SK-MEL-5 (cell line): Measurements from ENCODE around the gene SLC46A1. TPM values are rescaled to one million over a fixed set of nuclear protein-coding genes. Genes with fewer than 3 reads are reported as not detected.
A peak's percentile ranks its signal among the peaks of the same experiment; 100 is the strongest.

Source experiments
- DNase-seq: peaks from one replicate; pipeline ENCODE4 v3.0.0-alpha.2; 2016; ENCODE audit warnings: low read depth, low spot score
- in situ Hi-C: cut with HindIII; loops from 2 replicates; pipeline ENCODE4 v1.10.0; 2016; ENCODE audit warnings: low sequenced_read_pairs, high pct_unique_total_duplicates, low pct_unique_long_range_greater_than_20kb
- total RNA-seq: library from RNA; depleted of rRNA; stranded (reverse); fragments of >200 nt; shearing (Covaris generic); gene quantifications from 2 replicates; pipeline ENCODE4 v1.2.3, GENCODE V29; 2014

The SLC46A1 gene
- total RNA-seq, 1 experiment from 2014 or later, result 18.0 TPM

DNA sequence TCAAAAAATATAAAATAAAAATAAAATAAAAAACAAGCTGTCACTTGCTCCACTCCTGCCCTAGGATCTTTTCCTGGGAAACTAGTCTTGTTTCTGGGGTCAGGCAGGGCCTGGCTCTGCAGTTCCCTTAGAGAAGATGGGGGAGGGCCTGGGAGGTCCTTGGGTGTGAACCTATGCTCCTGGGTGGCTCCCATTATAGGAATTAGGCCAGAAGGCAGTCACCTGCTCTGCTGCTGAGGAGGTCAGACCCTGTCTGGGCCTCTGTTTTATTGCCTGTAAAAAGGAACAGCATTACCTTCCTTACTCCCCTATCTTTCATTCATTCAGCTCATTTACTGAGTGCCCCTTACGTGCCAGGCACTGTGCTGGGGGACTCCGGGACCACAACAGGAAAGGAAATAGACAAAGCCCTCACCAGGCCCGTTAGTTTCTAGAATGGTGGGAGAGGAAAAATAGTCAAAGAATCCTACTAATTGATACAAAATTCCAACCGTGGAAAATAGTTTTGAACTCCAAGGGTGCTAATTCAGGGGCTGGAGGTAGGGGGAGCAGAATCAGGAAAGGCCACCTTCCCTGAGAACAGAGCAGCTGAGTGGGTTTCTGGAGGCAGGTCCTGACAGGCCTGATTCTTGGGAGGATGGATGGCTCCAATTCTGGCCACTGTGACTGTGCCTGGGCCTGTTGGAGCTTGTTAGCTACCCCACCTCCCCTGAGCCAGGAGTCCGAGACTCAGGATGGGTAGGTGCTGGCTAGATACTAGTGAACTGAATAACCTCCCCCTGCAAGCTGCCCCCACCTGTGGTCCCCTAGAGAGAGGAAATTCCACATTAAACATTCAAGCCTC lies 1.3 kb upstream of the SLC46A1 start:
- no peak for DNase-seq
- in situ Hi-C loops, result no loop called here

- DNase-seq, result no peak
- in situ Hi-C loops, result no loop called here
Observed at GRCh38 chr17:28406473-28406814, 432 bp upstream of the SLC46A1 start.

- no peak for DNase-seq
- in situ Hi-C loops, result no loop called here
Observed at GRCh38 chr17:28404812-28405570, 1.0 kb downstream of the SLC46A1 start.

DNA sequence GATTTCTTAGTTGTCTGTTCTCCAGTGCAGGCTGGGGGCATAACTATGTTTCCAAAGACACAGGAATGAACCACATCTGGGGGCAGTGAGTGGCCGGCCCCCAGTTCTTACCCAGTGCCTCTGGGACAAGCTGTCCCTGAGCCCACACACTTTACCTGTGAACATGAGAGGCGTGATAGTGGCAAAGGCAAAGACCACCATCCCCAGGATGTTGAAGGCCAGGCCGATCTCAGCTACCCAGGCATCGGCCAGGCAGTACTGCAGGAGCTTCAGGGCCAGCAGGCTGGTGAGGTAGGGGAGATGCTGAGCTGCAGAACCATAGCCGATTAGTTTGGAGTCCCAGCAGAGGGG lies 1.6 kb downstream of the SLC46A1 start:
- no peak for DNase-seq
- in situ Hi-C loops, result no loop called here

DNA sequence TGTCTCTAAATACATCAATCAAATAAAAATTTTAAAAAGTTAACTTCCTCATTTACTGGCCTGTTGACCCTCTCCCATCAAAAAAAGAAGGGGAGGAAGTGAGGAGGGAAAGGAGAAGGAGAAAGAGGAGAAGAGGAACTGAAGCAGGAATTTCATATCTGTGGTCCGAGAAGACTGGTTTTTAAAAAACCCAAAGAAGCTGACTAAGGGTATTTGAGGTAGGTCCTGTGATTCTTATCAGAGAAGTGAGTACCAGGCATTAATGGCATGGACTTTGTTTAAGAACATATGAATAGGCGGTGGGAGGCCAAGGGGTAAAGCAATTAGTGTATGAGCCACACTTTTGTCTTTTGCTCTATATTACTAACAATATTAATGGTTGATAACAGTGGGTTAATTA lies 2.0 kb downstream of the SLC46A1 start:
- in situ Hi-C loops, result no loop called here
- no peak for DNase-seq

- no peak for DNase-seq
- in situ Hi-C loops, result no loop called here
Observed at GRCh38 chr17:28402844-28403243, 3.2 kb downstream of the SLC46A1 start.

DNA sequence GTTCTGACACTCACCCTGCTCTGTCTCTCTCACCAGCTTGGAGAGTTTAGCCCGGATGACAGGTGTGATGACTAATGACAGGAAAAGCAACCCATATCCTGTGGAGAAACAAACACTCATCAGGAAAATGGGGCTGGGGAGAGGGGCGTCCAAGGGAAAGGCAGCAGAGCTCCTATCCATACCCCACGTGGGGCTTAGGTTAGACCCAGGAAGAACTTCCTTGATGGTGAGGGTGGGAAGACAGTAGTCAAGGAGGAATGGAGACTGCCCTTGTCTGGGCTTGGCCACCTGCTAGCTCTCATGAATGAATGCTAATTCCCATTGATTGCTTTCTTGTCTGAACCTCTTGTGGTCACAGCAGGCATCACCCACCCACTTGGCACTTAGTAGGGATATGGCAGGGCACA lies 3.8 kb downstream of the SLC46A1 start:
- no peak for DNase-seq
- in situ Hi-C loops, result no loop called here

DNA sequence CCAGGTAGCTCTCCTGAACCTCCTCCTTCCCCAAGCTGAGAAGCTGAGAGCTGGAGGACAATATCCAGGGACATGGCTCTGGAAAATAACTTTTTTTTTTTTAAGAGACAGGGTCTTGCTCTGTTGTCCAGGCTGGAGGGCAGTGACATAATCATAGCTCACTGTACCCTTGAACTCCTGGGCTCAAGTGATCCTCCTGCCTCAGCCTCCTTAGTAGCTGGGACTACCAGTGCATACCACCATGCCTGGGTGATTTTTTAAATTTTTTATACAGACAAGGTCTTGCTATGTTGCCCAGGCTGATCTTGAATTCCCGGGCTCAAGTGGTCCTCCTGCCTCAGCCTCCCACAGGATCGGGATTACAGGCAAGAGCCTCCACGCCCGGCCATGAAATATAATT lies 6.2 kb downstream of the SLC46A1 start:
- in situ Hi-C loops, result no loop called here

DNA sequence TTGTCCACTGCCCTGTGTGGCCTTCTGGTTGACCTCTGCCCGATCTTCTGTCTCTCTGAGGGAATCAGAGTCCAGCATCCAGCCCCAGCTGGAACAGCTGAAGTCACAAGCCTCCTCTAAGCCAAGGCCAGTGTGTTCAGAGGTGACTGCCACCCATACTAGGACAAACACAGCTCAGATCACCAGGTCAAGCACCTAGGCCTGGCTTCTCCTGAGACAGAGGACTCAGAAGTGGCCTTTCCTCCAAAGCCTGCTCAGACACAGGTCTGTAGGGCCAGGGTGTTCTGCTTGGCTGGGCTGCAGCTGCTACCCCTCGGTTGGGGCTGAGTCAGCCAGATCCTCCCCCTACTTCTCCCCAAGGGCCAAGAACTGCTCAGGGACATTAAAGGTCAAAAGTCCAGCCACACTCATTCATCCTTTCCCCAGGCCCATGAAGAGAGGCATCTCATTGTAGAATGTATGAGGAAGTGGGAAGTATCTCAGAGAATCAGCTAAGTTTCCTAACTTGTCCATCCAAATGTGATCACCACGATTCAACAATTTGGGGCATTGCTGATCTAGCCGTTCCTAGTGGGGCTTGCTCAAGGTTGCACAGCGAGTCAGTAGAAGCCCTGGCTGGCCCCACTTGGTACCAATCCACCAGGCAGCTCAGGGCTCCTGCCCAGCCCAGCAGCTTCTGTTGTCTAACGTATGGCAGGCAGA lies 7.6 kb downstream of the SLC46A1 start:
- in situ Hi-C loops, result no loop called here
- DNase-seq, result no peak

More for the DNA sequence above, 6.2 kb downstream of the SLC46A1 start:
- no peak for DNase-seq

DNA sequence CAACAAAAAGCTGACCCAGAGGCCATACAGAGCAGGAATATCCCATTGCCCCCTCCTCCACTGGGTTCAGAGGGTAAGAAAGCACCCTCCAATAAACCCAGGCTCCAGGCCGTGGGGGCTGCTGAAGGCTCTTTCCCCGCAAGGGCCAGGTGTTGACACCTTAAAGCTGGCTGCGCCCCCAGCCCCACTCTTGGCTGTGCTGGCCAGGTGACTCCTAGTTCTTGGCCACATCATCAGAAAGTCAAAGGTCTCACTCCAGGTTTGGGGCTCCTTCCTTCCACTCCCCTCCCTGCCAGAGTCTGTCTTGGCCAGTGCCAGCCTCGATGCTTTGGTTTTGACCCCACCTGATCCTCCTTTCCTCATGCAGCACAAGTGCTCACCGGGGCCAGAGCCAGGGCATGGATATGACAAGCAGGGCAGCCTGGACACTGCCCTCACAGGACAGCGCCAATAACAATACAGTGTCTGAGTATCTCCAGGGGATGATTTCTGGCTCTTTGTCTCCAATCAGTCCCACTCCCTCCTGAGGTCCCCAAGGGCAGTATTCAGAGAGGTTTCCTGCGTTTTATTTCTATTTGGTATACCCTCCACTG lies 8.2 kb downstream of the SLC46A1 start:
- DNase-seq, result no peak

GRCh38 chr17:28397275-28397674 lies 8.7 kb downstream of the SLC46A1 start:
- DNase-seq, result no peak
- in situ Hi-C loops, result no loop called here

More for the DNA sequence above, 8.2 kb downstream of the SLC46A1 start:
- in situ Hi-C loops, result no loop called here

DNA sequence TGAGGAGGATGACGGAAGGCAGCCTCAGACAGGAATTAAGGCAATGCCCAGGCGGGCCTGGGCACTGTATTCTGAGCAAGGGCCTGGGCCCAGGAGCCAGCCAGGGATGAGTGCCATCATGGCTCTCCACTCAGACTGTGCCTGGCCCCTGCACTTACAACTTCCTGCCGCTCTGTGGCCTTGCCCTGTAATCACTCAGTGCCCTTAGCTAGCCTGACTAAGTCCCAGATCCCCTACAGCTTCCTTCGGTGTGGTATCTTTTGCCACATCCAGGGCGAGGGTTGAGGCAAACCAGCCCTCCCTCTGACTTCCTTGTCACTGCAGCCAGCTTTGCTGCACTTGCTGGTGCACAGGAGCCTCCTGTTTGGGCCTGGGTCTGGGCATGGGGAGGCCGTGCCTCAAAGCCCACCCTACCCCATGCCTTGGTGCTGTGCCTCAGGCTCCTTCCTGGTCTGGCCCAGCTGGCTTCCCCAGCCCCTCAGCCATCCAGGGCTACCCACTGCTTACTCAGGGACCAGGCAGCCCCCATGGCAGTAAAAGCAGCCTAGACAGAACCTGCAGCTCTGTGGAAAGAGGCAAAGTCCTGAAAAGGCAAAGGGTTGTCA lies 9.3 kb downstream of the SLC46A1 start:
- in situ Hi-C loops, result no loop called here
- DNase-seq, result no peak

GRCh38 chr17:28395968-28396367 lies 10.0 kb downstream of the SLC46A1 start:
- in situ Hi-C loops, result no loop called here
- DNase-seq, result no peak

- DNase-seq, result no peak
- in situ Hi-C loops, result no loop called here
Observed at GRCh38 chr17:28395426-28395825, 10.6 kb downstream of the SLC46A1 start.

DNA sequence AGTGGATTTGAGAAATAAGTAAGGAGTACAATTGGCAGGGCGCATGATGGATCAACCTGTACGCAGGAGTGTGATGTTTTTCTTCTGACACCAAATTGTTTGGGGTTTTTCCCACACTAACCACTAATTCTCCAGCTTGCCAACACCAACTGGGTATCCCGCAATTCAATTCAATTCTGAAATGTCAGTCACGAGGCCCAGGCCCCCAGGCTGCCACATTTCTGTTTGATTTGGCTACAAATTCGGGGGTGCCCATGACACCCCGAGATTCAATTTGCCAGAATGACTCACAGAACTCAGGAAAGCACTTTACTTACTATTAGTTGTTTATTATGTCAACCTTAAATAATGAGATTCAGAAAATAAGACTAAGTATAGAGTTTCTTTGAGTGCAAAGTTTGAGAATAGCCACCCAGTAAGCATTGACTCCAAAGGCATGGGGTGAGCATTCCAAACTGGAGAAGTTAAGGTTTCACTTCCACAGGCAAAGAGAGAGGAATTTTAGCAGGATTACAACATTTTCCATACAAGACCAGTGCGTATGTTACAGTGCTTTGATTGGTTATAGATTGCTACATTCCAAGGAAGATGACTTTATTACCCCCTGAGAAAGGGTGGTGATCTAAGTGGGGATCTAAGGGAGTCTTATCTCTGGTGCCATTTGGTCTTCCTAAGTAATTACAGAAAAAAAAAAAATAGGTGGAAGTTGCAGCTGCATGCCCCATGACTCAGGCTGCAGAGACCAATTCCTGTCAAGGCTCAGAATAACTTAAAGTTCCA lies 11.5 kb downstream of the SLC46A1 start:
- in situ Hi-C loops, result no loop called here
- DNase-seq, result no peak

- in situ Hi-C loops, result no loop called here
- DNase-seq, result no peak
Observed at GRCh38 chr17:28392491-28392890, 13.5 kb downstream of the SLC46A1 start.

GRCh38 chr17:28391401-28391800 lies 14.6 kb downstream of the SLC46A1 start:
- in situ Hi-C loops, result no loop called here
- peak; percentile 94 for DNase-seq
